GM21360 (cell line): Measurements from ENCODE around the gene DISC1.
"Not testable (repeated sequence)": the region's sequence is repeated elsewhere in the genome, so short reads cannot be mapped to it uniquely, and the experiment has no call there.

Experiments used
- ATAC-seq: cut with Tn5 transposase; IDR thresholded peaks from one replicate; pipeline ENCODE4 v1.9.1; 2021; ENCODE audit warnings: mild to moderate bottlenecking, moderate library complexity; ENCODE audit not compliant: unreplicated experiment

DISC1 gene

DNA sequence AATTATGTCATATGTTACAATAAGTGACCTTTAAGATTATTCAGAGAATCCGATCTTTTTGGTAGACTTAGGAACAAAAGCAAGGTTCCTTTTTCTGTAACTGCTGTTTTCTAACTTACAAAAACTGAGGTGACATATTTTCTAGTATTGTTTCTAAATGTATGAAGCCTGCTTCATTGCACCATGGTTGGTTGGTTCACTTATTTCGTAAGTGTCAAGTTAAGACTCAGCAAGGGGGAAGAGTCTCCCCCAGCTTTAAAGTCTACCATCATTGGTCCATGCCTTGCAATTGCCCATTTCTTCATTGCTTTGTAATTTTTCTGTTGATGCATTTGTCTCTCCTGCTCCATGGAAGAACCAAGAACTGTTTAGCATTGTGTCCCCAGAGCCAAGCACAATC lies 136.9 kb downstream of the DISC1 start:
- no peak for ATAC-seq

- not testable (repeated sequence) for ATAC-seq
These were observed 139.2 kb downstream of the DISC1 start for GRCh38 chr1:231765825-231766224.

DNA sequence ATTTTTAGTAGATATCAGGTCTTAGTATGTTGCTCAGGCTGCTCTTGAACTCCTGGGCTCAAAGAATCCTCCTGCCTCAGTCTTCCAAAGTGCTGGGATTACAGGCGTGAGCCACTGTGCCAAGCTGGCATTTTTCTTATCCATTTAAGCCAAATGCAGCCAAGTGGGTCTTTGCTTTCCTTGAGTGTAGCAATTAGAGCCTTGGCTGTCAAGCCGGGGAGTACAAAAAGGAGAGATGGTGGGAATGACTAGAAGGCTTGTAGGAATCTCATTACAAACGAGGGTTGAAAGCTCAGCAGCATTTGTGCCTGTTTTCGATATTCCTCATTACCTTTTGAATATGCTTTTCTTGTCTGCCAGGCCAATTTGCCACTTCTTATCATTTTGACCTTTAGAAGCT lies 140.9 kb downstream of the DISC1 start:
- ATAC-seq, result no peak

GRCh38 chr1:231768416-231768815 lies 141.8 kb downstream of the DISC1 start:
- ATAC-seq, result no peak

DNA sequence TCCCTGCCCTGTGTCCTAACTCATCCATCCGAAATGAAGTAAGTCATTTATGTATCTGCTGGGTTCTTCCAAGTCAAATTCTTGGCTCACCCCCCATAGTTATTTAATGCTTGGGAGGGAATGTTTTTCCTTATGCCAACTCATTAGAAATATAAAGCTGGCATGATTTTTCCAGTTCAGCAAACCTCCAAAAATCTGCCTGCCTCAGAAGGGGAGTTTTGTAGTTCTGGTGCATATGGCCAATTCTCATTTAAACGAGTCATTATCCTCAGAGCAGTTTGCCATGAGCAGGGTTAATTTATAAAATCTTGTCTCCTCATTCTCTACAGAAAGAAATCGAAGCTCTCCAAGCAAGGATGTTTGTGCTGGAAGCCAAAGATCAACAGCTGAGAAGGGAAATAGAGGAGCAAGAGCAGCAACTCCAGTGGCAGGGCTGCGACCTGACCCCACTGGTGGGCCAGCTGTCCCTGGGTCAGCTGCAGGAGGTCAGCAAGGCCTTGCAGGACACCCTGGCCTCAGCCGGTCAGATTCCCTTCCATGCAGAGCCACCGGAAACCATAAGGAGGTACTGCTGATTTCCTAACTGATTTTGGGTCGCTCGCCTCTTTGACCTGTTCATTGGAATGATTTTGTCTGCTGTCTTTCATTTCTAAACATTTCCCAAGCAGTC lies 144.1 kb downstream of the DISC1 start:
- ATAC-seq, result no peak

DNA sequence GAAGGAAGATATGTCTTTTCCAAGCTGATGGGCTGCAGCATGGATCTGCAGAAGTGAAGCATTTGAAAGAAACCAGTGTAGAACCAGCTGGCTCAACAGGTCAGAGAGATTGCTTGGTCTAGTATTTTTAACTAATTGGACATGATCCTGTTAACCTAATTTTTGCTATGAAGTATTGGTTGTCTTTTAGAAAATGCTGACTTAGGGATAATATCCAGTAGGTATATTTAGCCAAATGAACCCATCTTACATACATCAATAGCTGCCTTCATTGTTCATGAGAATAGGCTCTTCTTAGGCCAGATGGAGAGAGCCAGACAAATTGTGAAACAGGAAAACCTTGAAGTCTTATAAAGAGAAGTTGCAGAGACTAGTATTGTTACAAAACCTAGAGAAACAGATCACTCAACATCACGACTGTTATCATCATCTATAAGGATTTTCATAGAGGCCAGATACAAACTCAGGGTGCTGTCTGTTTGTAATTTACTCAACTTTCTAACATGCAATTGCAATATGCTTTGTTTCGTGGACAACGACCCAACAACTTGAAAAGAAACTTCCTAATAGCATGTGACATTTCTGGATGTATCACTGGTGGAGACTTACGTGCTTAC lies 148.2 kb downstream of the DISC1 start:
- no peak for ATAC-seq

- no peak for ATAC-seq
These were observed 149.6 kb downstream of the DISC1 start for GRCh38 chr1:231776010-231776756.

GRCh38 chr1:231776757-231777062 lies 150.1 kb downstream of the DISC1 start:
- ATAC-seq, result no peak

GRCh38 chr1:231778009-231778719 lies 151.6 kb downstream of the DISC1 start:
- no peak for ATAC-seq

DNA sequence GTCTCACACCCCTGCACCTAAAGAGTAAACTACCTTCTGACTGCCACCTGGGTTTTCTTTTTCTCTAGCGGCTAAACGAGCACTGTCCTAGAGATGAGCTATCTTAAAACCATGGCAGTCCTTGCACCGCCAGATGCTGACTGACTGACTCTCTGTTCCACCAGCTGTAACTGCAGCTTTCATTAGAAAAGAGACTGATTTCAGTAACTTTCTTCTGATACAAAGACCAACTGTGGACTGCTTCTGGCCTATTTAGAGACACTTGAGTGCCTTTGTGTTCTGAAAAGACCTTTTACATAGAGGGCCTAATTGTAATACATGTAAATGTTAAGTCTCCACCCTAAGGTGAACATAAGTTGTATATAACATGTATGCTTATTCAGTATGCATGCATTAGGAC lies 152.5 kb downstream of the DISC1 start:
- no peak for ATAC-seq

DNA sequence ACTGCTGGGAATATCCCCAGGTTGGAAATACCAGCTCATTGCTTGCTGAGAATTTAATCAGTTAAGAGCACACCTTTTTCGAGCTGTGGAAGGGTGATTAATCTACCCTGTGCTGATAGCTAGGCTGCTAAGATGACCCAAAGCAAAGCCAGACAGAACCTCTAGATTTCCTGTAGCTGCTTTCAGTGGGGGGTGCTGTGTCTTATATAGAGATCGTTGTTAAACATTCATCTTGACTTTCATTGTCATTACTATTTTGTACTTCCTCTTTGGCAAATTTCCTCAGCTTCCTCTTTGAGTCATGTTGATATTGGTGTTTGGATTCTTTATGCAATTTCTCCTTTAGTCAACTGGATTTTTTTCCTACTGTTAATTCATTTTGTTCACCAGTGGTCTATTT lies 155.3 kb downstream of the DISC1 start:
- ATAC-seq, result no peak

DNA sequence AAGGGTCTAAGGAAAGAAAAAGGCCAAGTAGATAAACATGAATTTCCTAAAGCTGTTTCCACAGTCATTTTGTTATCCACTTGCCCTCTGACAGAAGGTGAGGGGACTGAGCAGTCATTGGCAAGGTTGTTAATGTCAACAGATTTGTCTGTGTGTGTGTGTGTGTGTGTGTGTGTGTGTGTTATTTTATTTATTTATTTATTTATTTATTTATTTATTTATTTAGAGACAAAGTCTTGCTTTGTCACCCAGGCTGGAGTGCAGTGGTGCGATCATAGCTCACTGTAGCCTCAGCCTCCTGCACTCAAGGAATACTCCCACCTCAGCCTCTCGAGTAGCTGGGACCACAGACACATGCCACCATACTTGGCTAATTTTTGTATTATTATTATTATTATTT lies 158.5 kb downstream of the DISC1 start:
- not testable (repeated sequence) for ATAC-seq

GRCh38 chr1:231786126-231786525 lies 159.5 kb downstream of the DISC1 start:
- ATAC-seq, result no peak

DNA sequence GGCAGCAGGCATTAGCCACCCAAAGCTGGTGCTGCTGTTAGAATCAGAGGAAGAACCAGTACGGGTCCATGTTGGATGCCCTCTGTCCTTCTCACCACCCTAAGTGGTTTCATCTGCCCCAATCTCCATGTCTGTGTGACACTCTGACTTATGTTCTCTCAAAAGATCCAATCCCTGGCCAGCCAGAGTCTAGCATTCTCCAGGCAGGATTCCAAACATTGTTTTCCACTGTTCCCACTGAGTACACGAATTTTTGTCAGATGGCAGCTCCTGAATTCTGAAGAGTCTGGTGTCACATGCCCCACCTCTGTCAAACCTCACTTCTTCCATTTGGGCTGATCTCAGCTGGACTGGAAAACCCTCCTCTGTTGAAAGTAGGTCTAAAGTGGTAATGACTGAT lies 166.0 kb downstream of the DISC1 start:
- ATAC-seq, result no peak

GRCh38 chr1:231793893-231794292 lies 167.3 kb downstream of the DISC1 start:
- no peak for ATAC-seq

DNA sequence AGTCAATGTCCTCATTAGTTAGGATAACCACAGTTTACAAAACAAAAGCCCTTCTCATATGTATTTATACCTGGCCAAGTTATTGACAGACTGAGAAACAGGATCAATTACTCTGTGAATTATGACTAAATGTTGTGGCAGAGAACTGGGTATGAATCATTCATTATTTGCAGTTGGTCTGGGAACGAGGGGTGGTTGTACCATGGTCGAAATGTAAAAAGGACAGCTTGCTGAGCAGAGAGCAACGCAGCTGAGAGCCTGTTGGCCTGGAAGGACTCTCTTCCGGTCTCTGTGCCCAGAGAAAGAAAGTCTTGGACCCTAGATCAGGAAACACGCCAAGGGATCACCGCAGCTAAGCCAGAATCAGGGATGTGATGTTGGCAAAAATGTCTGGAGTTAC lies 169.6 kb downstream of the DISC1 start:
- no peak for ATAC-seq

GRCh38 chr1:231799363-231799986 lies 172.9 kb downstream of the DISC1 start:
- no peak for ATAC-seq

DNA sequence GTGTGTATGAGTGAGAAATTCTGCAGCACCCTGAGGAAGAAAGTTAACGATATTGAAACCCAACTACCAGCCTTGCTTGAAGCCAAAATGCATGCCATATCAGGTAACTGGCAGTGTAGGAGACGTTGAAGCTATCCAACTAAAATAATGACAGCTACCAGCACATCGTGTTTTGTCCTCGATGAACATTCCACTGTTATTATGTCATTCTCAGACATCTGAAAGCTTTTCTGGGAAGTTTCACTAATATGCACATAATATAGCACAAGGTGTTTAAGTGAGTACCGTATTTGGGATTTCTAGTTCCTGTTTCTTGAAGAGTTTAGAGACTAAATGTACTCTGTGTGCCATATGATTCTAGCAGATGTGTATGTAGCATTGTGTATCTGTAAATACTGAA lies 173.5 kb downstream of the DISC1 start:
- ATAC-seq, result no peak

GRCh38 chr1:231801042-231801585 lies 174.5 kb downstream of the DISC1 start:
- no peak for ATAC-seq

DNA sequence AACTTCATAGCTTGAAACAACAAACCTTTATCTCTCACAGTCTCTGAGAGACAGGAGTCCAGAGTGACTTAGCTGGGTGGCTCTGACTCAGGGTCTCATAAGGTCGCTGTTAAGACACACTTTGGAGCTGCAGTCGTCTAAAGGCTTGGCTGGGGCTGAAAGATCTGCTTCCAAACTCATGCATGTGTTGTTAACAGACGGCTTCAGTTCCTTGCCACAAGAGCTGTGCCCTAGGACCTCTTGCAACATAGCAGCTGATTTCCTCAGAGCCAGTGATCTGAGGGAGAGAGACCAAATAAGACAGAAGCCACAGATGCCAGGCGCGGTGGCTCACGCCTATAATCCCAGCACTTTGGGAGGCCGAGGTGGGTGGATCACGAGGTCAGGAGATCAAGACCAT lies 176.8 kb downstream of the DISC1 start:
- no peak for ATAC-seq
